Neural crest cell (in vitro differentiated cells): ENCODE data around the gene SPACA7. TPM values are rescaled to one million over a fixed set of nuclear protein-coding genes. Genes with fewer than 3 reads are reported as not detected.

Experiments
- DNase-seq: peaks from one replicate; pipeline ENCODE4 v3.0.0; 2021; ENCODE audit warnings: low read depth, mixed read lengths, low spot score
- H3K27ac Mint-ChIP-seq: one replicate; pipeline ENCODE4 v1.8.0; 2021; ENCODE audit warnings: mild to moderate bottlenecking, mixed read lengths; ENCODE audit not compliant: unreplicated experiment
- H3K27me3 Mint-ChIP-seq: 2 replicates; pipeline ENCODE4 v1.8.0; 2021; ENCODE audit warnings: low read depth, mild to moderate bottlenecking, mixed read lengths
- H3K36me3 Mint-ChIP-seq: 2 replicates; pipeline ENCODE4 v1.8.0; 2021; ENCODE audit warnings: low read depth, mild to moderate bottlenecking, mixed read lengths
- H3K4me1 Mint-ChIP-seq: 2 replicates; pipeline ENCODE4 v1.8.0; 2021; ENCODE audit warnings: mixed read lengths
- H3K4me3 Mint-ChIP-seq: one replicate; pipeline ENCODE4 v1.8.0; 2021; ENCODE audit warnings: mild to moderate bottlenecking, mixed read lengths
- H3K9me3 Mint-ChIP-seq: 2 replicates; pipeline ENCODE4 v1.8.0; 2021; ENCODE audit warnings: mixed read lengths
- CTCF ChIP-seq: fragments of 200-600 bp; sonication (generic); conservative IDR thresholded peaks from 2 replicates; pipeline ENCODE4 v1.5.0; 2021; ENCODE audit warnings: antibody characterized with exemption, mild to moderate bottlenecking
- total RNA-seq: library from RNA; stranded (reverse); gene quantifications from 2 replicates; pipeline ENCODE4 v1.2.1, GENCODE V29; 2021

The SPACA7 gene
- total RNA-seq, 1 donor from 2014 or later, result not detected

- H3K4me3 Mint-ChIP-seq, result no peak overlapping the region
- no peak for DNase-seq
- H3K27ac Mint-ChIP-seq, result no peak overlapping the region
- TF ChIP-seq CTCF, result no peak
- H3K27me3 Mint-ChIP-seq, result peaks cover 4% of the 10 kb centered on the region
- H3K36me3 Mint-ChIP-seq, result no peaks in the 10 kb centered on the region
- peaks cover 24% of the 10 kb centered on the region for H3K4me1 Mint-ChIP-seq
- H3K9me3 Mint-ChIP-seq, result no peaks in the 10 kb centered on the region
Measured at GRCh38 chr13:112446867-112447266, 70.7 kb downstream of the SPACA7 start.

GRCh38 chr13:112447306-112447705 is 71.2 kb downstream of the SPACA7 start:
- peaks cover 4% of the 10 kb centered on the region for H3K27me3 Mint-ChIP-seq
- no peaks in the 10 kb centered on the region for H3K36me3 Mint-ChIP-seq
- H3K4me1 Mint-ChIP-seq, result peaks cover 24% of the 10 kb centered on the region
- no peaks in the 10 kb centered on the region for H3K9me3 Mint-ChIP-seq
- no peak overlapping the region for H3K4me3 Mint-ChIP-seq
- DNase-seq, result no peak
- H3K27ac Mint-ChIP-seq, result no peak overlapping the region
- TF ChIP-seq CTCF, result no peak

- Mint-ChIP-seq H3K4me3 (no peak overlapping the region), H3K9me3 (no peaks in the 10 kb centered on the region), H3K27ac (no peak overlapping the region), H3K27me3 (peaks cover 4% of the 10 kb centered on the region), H3K36me3 (no peaks in the 10 kb centered on the region), H3K4me1 (peaks cover 23% of the 10 kb centered on the region)
- no peak for TF ChIP-seq CTCF
- DNase-seq, result no peak
Measured at GRCh38 chr13:112447761-112448603, 71.8 kb downstream of the SPACA7 start.

- no peak overlapping the region for H3K27ac Mint-ChIP-seq
- no peaks in the 10 kb centered on the region for H3K36me3 Mint-ChIP-seq
- no peak for DNase-seq
- H3K4me1 Mint-ChIP-seq, result peaks cover 14% of the 10 kb centered on the region
- H3K27me3 Mint-ChIP-seq, result peaks cover 3% of the 10 kb centered on the region
- no peaks in the 10 kb centered on the region for H3K9me3 Mint-ChIP-seq
- no peak overlapping the region for H3K4me3 Mint-ChIP-seq
- no peak for TF ChIP-seq CTCF
Measured at GRCh38 chr13:112448621-112449544, 72.7 kb downstream of the SPACA7 start.

- no peak for TF ChIP-seq CTCF
- Mint-ChIP-seq H3K27ac (no peak overlapping the region), H3K27me3 (no peaks in the 10 kb centered on the region), H3K4me1 (peaks cover 11% of the 10 kb centered on the region), H3K9me3 (no peaks in the 10 kb centered on the region), H3K36me3 (no peaks in the 10 kb centered on the region), H3K4me3 (no peak overlapping the region)
- no peak for DNase-seq
Measured at GRCh38 chr13:112449545-112449930, 73.4 kb downstream of the SPACA7 start.
